ENCODE measurements around the gene WFDC12.
"Not testable (repeated sequence)": the region's sequence is repeated elsewhere in the genome, so short reads cannot be mapped to it uniquely, and the experiment has no call there.

Gene WFDC12

GRCh38 chr20:45149062-45149461 is 24.8 kb upstream of the WFDC12 start:
- no peak for DNase-seq (ENCODE audit: low read depth, low spot score)
- Histone ChIP-seq H3K4me1 (ENCODE audit: control insufficient read depth, insufficient read depth, low read length) (no peaks in the 10 kb centered on the region; the same call in 1 of the 2 replicates), H3K27me3 (ENCODE audit: control insufficient read depth, insufficient read depth, low read length) (no peaks in the 10 kb centered on the region; the same call in 1 of the 2 replicates), H3K9me3 (ENCODE audit: control insufficient read depth, insufficient read depth, low read length) (no peaks in the 10 kb centered on the region), H3K4me3 (ENCODE audit: low read length) (no peak overlapping the region), H3K27ac (ENCODE audit: low read length) (no peak overlapping the region), H3K36me3 (ENCODE audit: control insufficient read depth, insufficient read depth, low read length) (no peaks in the 10 kb centered on the region)
- WGBS (ENCODE audit: insufficient coverage, insufficient read length) = no CpG with 5 or more reads among the region's 3 CpGs

- no peak overlapping the region for H3K27ac ChIP-seq (ENCODE audit: low read length)
- no peaks in the 10 kb centered on the region for H3K9me3 ChIP-seq (ENCODE audit: control insufficient read depth, insufficient read depth, low read length)
- no peak for DNase-seq (ENCODE audit: low read depth, low spot score)
- H3K4me3 ChIP-seq (ENCODE audit: low read length) = no peak overlapping the region
- whole genome bisulfite sequencing (ENCODE audit: insufficient coverage, insufficient read length) = no CpG with 5 or more reads among the region's 4 CpGs
- no peaks in the 10 kb centered on the region for H3K36me3 ChIP-seq (ENCODE audit: control insufficient read depth, insufficient read depth, low read length)
- no peaks in the 10 kb centered on the region for H3K4me1 ChIP-seq (ENCODE audit: control insufficient read depth, insufficient read depth, low read length)
- no peaks in the 10 kb centered on the region; the same call in 1 of the 2 replicates for H3K27me3 ChIP-seq (ENCODE audit: control insufficient read depth, insufficient read depth, low read length)
Measured at GRCh38 chr20:45140836-45141235, 16.6 kb upstream of the WFDC12 start.

- H3K9me3 ChIP-seq (ENCODE audit: control insufficient read depth, insufficient read depth, low read length); DNase-seq (ENCODE audit: low read depth, low spot score); H3K4me3 ChIP-seq (ENCODE audit: low read length); H3K27ac ChIP-seq (ENCODE audit: low read length); H3K36me3 ChIP-seq (ENCODE audit: control insufficient read depth, insufficient read depth, low read length); H3K27me3 ChIP-seq (ENCODE audit: control insufficient read depth, insufficient read depth, low read length); H3K4me1 ChIP-seq (ENCODE audit: control insufficient read depth, insufficient read depth, low read length): not testable (repeated sequence)
- WGBS (ENCODE audit: insufficient coverage, insufficient read length) = no CpG with 5 or more reads among the region's 5 CpGs
Measured at GRCh38 chr20:45139733-45140375, 15.6 kb upstream of the WFDC12 start.

GRCh38 chr20:45138561-45139300 is 14.5 kb upstream of the WFDC12 start:
- Histone ChIP-seq H3K4me3 (ENCODE audit: low read length) (no peak overlapping the region), H3K36me3 (ENCODE audit: control insufficient read depth, insufficient read depth, low read length) (no peaks in the 10 kb centered on the region), H3K4me1 (ENCODE audit: control insufficient read depth, insufficient read depth, low read length) (no peaks in the 10 kb centered on the region), H3K27me3 (ENCODE audit: control insufficient read depth, insufficient read depth, low read length) (no peaks in the 10 kb centered on the region), H3K27ac (ENCODE audit: low read length) (no peak overlapping the region), H3K9me3 (ENCODE audit: control insufficient read depth, insufficient read depth, low read length) (no peaks in the 10 kb centered on the region)
- WGBS (ENCODE audit: insufficient coverage, insufficient read length) = no CpG with 5 or more reads among the region's 20 CpGs
- peak; percentile 52 for DNase-seq (ENCODE audit: low read depth, low spot score)

- no peak overlapping the region for H3K27ac ChIP-seq (ENCODE audit: low read length)
- H3K36me3 ChIP-seq (ENCODE audit: control insufficient read depth, insufficient read depth, low read length) = no peaks in the 10 kb centered on the region
- no peaks in the 10 kb centered on the region for H3K27me3 ChIP-seq (ENCODE audit: control insufficient read depth, insufficient read depth, low read length)
- no peaks in the 10 kb centered on the region for H3K4me1 ChIP-seq (ENCODE audit: control insufficient read depth, insufficient read depth, low read length)
- no peak overlapping the region for H3K4me3 ChIP-seq (ENCODE audit: low read length)
- no peaks in the 10 kb centered on the region for H3K9me3 ChIP-seq (ENCODE audit: control insufficient read depth, insufficient read depth, low read length)
- WGBS (ENCODE audit: insufficient coverage, insufficient read length) = no CpG with 5 or more reads among the region's 2 CpGs
- DNase-seq (ENCODE audit: low read depth, low spot score) = no peak
Measured at GRCh38 chr20:45136911-45137310, 12.6 kb upstream of the WFDC12 start.

GRCh38 chr20:45128099-45128498 is 3.8 kb upstream of the WFDC12 start:
- H3K4me3 ChIP-seq (ENCODE audit: low read length) = no peak overlapping the region
- WGBS (ENCODE audit: insufficient coverage, insufficient read length) = no CpG with 5 or more reads among the region's 2 CpGs
- no peaks in the 10 kb centered on the region for H3K27me3 ChIP-seq (ENCODE audit: control insufficient read depth, insufficient read depth, low read length)
- DNase-seq (ENCODE audit: low read depth, low spot score) = no peak
- H3K9me3 ChIP-seq (ENCODE audit: control insufficient read depth, insufficient read depth, low read length) = no peaks in the 10 kb centered on the region
- no peaks in the 10 kb centered on the region for H3K36me3 ChIP-seq (ENCODE audit: control insufficient read depth, insufficient read depth, low read length)
- H3K27ac ChIP-seq (ENCODE audit: low read length) = no peak overlapping the region
- H3K4me1 ChIP-seq (ENCODE audit: control insufficient read depth, insufficient read depth, low read length) = no peaks in the 10 kb centered on the region

- H3K4me3 ChIP-seq (ENCODE audit: low read length) = no peak overlapping the region
- WGBS (ENCODE audit: insufficient coverage, insufficient read length) = no CpG with 5 or more reads among the region's 2 CpGs
- no peaks in the 10 kb centered on the region for H3K4me1 ChIP-seq (ENCODE audit: control insufficient read depth, insufficient read depth, low read length)
- no peaks in the 10 kb centered on the region for H3K9me3 ChIP-seq (ENCODE audit: control insufficient read depth, insufficient read depth, low read length)
- H3K27me3 ChIP-seq (ENCODE audit: control insufficient read depth, insufficient read depth, low read length) = no peaks in the 10 kb centered on the region
- H3K36me3 ChIP-seq (ENCODE audit: control insufficient read depth, insufficient read depth, low read length) = no peaks in the 10 kb centered on the region
- H3K27ac ChIP-seq (ENCODE audit: low read length) = no peak overlapping the region
- no peak for DNase-seq (ENCODE audit: low read depth, low spot score)
Measured at GRCh38 chr20:45121388-45121787, 2.9 kb downstream of the WFDC12 start.

- Histone ChIP-seq H3K27ac (ENCODE audit: low read length) (no peak overlapping the region), H3K4me3 (ENCODE audit: low read length) (no peak overlapping the region), H3K27me3 (ENCODE audit: control insufficient read depth, insufficient read depth, low read length) (no peaks in the 10 kb centered on the region), H3K36me3 (ENCODE audit: control insufficient read depth, insufficient read depth, low read length) (no peaks in the 10 kb centered on the region), H3K4me1 (ENCODE audit: control insufficient read depth, insufficient read depth, low read length) (peaks cover 1% of the 10 kb centered on the region; the same call in 1 of the 2 replicates), H3K9me3 (ENCODE audit: control insufficient read depth, insufficient read depth, low read length) (no peaks in the 10 kb centered on the region)
- no peak for DNase-seq (ENCODE audit: low read depth, low spot score)
- no CpG with 5 or more reads among the region's 2 CpGs for WGBS (ENCODE audit: insufficient coverage, insufficient read length)
Measured at GRCh38 chr20:45119556-45120266, 4.6 kb downstream of the WFDC12 start.

- no CpG with 5 or more reads among the region's 2 CpGs for WGBS (ENCODE audit: insufficient coverage, insufficient read length)
- no peaks in the 10 kb centered on the region for H3K9me3 ChIP-seq (ENCODE audit: control insufficient read depth, insufficient read depth, low read length)
- no peak overlapping the region for H3K4me3 ChIP-seq (ENCODE audit: low read length)
- H3K27me3 ChIP-seq (ENCODE audit: control insufficient read depth, insufficient read depth, low read length) = no peaks in the 10 kb centered on the region
- peaks cover 1% of the 10 kb centered on the region; the same call in 1 of the 2 replicates for H3K4me1 ChIP-seq (ENCODE audit: control insufficient read depth, insufficient read depth, low read length)
- no peaks in the 10 kb centered on the region for H3K36me3 ChIP-seq (ENCODE audit: control insufficient read depth, insufficient read depth, low read length)
- H3K27ac ChIP-seq (ENCODE audit: low read length) = no peak overlapping the region
- DNase-seq (ENCODE audit: low read depth, low spot score) = no peak
Measured at GRCh38 chr20:45118028-45118427, 6.2 kb downstream of the WFDC12 start.

GRCh38 chr20:45117581-45117980 is 6.7 kb downstream of the WFDC12 start:
- WGBS (ENCODE audit: insufficient coverage, insufficient read length) = no CpG with 5 or more reads among the region's 4 CpGs
- Histone ChIP-seq H3K4me3 (ENCODE audit: low read length) (no peak overlapping the region), H3K9me3 (ENCODE audit: control insufficient read depth, insufficient read depth, low read length) (no peaks in the 10 kb centered on the region), H3K36me3 (ENCODE audit: control insufficient read depth, insufficient read depth, low read length) (no peaks in the 10 kb centered on the region), H3K4me1 (ENCODE audit: control insufficient read depth, insufficient read depth, low read length) (peaks cover 1% of the 10 kb centered on the region; the same call in 1 of the 2 replicates), H3K27ac (ENCODE audit: low read length) (no peak overlapping the region), H3K27me3 (ENCODE audit: control insufficient read depth, insufficient read depth, low read length) (no peaks in the 10 kb centered on the region)
- no peak for DNase-seq (ENCODE audit: low read depth, low spot score)

All from iPS DF 6.9 (cell line).